SU-DHL-6 (cell line): ENCODE data around the gene MYH7B.

Source experiments
- H2AFZ ChIP-seq: fragments of 200-600 bp; sonication (generic); 2 replicates; pipeline ENCODE4 v1.6.1; 2014; ENCODE audit warnings: low read depth, mild to moderate bottlenecking, moderate library complexity, mixed read lengths, antibody characterized with exemption, low read length; ENCODE audit not compliant: severe bottlenecking
- H3F3A ChIP-seq: fragments of 200-600 bp; shearing (Covaris generic); 2 replicates; pipeline ENCODE4 v1.6.0; 2016; ENCODE audit warnings: antibody characterized with exemption, mild to moderate bottlenecking; ENCODE audit not compliant: insufficient read depth
- H3K27ac ChIP-seq: fragments of 200-600 bp; sonication (generic); 2 replicates; pipeline ENCODE4 v1.5.1; 2016; ENCODE audit warnings: low read depth, mild to moderate bottlenecking, low read length, moderate library complexity, mixed read lengths
- H3K27me3 ChIP-seq: fragments of 200-600 bp; sonication (generic), shearing (Covaris generic); 2 replicates; pipeline ENCODE4 v1.6.0; 2014; ENCODE audit warnings: mild to moderate bottlenecking, low read length
- H3K36me3 ChIP-seq: fragments of 200-600 bp; sonication (generic); 2 replicates; pipeline ENCODE4 v1.6.1; 2014; ENCODE audit warnings: mild to moderate bottlenecking, low read length, mixed read lengths
- H3K4me2 ChIP-seq: fragments of 300-600, 200-600 bp; shearing (Covaris generic), sonication (generic); 2 replicates; pipeline ENCODE4 v1.6.0; 2014; ENCODE audit warnings: low read length, low read depth, mild to moderate bottlenecking; ENCODE audit not compliant: poor library complexity, severe bottlenecking
- H3K4me3 ChIP-seq: fragments of 200-600 bp; sonication (generic); 2 replicates; pipeline ENCODE4 v1.5.1; 2014; ENCODE audit warnings: antibody characterized with exemption, low read length, mild to moderate bottlenecking, mixed read lengths; ENCODE audit not compliant: insufficient read depth, poor library complexity, severe bottlenecking
- H3K79me2 ChIP-seq: fragments of 200-600 bp; sonication (generic); 2 replicates; pipeline ENCODE4 v1.6.1; 2014; ENCODE audit warnings: mild to moderate bottlenecking, low read length, moderate library complexity; ENCODE audit not compliant: insufficient read depth
- H3K9ac ChIP-seq: fragments of 200-600 bp; sonication (generic); 2 replicates; pipeline ENCODE4 v1.7.0; 2014; ENCODE audit warnings: mild to moderate bottlenecking, low read length
- H3K9me2 ChIP-seq: fragments of 200-600 bp; sonication (generic); replicated peaks from 2 replicates; pipeline ENCODE4 v1.6.1; 2014; ENCODE audit warnings: low read length; ENCODE audit not compliant: insufficient read depth
- H3K9me3 ChIP-seq: fragments of 200-600 bp; sonication (generic); 2 replicates; pipeline ENCODE4 v1.6.1; 2014; ENCODE audit warnings: low read length, mixed read lengths; ENCODE audit not compliant: insufficient read depth
- H4K20me1 ChIP-seq: fragments of 200-600 bp; sonication (generic); 2 replicates; pipeline ENCODE4 v1.6.1; 2014; ENCODE audit warnings: low read depth, mild to moderate bottlenecking, antibody characterized with exemption, low read length, moderate library complexity, mixed read lengths
- CTCF ChIP-seq: fragments of 200-600 bp; sonication (generic); IDR thresholded peaks from one replicate; pipeline ENCODE4 v1.5.1; 2017; ENCODE audit warnings: antibody characterized with exemption, mild to moderate bottlenecking, low read length, moderate library complexity; ENCODE audit not compliant: insufficient read depth, poor library complexity, severe bottlenecking
- EZH2phosphoT487 ChIP-seq: fragments of 200-600 bp; sonication (generic), shearing (Covaris generic); conservative IDR thresholded peaks from 2 replicates; pipeline ENCODE4 v1.6.1; 2018; ENCODE audit warnings: mild to moderate bottlenecking, antibody characterized with exemption, low read length, moderate library complexity, mixed read lengths

Gene MYH7B

GRCh38 chr20:34979366-34980153, 23.9 kb downstream of the MYH7B start:
- Histone ChIP-seq H4K20me1 (no peaks in the 10 kb centered on the region), H3K27ac (no peak overlapping the region), H3K4me2 (no peak overlapping the region), H2AFZ (no peak overlapping the region), H3K9me2 (no peaks in the 10 kb centered on the region), H3K4me3 (no peak overlapping the region), H3K79me2 (no peaks in the 10 kb centered on the region), H3F3A (no peaks in the 10 kb centered on the region), H3K36me3 (no peaks in the 10 kb centered on the region), H3K9ac (no peak overlapping the region), H3K27me3 (no peaks in the 10 kb centered on the region), H3K9me3 (no peaks in the 10 kb centered on the region)
- TF ChIP-seq EZH2phosphoT487 (no peak), CTCF (no peak)

DNA sequence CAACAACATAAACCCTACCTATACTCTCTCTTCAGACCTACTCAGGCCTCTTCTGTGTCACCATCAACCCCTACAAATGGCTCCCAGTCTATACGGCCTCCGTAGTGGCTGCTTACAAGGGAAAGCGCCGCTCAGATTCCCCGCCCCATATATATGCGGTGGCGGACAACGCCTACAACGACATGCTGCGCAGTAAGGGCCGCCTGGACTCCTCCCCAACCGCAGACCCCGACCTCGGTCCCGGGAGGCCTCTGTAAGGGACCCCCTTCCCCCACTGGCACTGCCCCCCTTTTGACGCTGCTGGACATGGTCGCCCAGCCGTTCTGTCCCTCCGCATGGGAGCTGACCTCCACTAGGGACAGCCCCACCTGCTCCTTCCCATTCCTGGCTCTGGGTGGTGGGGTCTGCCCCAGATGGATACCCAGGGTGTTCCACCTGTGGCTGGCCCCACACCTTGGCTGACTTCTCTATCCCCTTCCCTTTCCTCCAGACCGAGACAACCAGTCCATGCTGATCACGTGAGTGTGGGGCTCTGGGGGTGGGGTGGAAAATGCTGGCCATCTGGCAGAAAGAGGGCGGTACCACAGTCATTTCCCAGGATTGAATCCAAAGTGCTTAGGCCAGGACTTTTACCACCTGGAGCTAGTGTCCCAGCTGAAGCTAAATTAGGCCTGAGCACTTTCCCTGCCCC, 25.0 kb downstream of the MYH7B start:
- no peak overlapping the region for H2AFZ ChIP-seq

GRCh38 chr20:34982270-34983088, 26.8 kb downstream of the MYH7B start:
- H3K4me2 ChIP-seq: no peak overlapping the region

More for the DNA sequence above, 25.0 kb downstream of the MYH7B start:
- no peaks in the 10 kb centered on the region for H3K36me3 ChIP-seq
- no peaks in the 10 kb centered on the region for H4K20me1 ChIP-seq
- no peak for TF ChIP-seq CTCF
- TF ChIP-seq EZH2phosphoT487: no peak
- no peaks in the 10 kb centered on the region for H3K27me3 ChIP-seq
- H3K4me2 ChIP-seq: no peak overlapping the region
- H3K9me2 ChIP-seq: no peaks in the 10 kb centered on the region
- H3K27ac ChIP-seq: no peak overlapping the region
- no peaks in the 10 kb centered on the region for H3F3A ChIP-seq
- H3K4me3 ChIP-seq: no peak overlapping the region
- H3K79me2 ChIP-seq: no peaks in the 10 kb centered on the region
- H3K9ac ChIP-seq: no peak overlapping the region
- H3K9me3 ChIP-seq: no peaks in the 10 kb centered on the region

More at GRCh38 chr20:34982270-34983088, 26.8 kb downstream of the MYH7B start:
- H3K27ac ChIP-seq: no peak overlapping the region
- TF ChIP-seq EZH2phosphoT487 (no peak), CTCF (no peak)
- no peak overlapping the region for H3K9ac ChIP-seq
- H3K9me2 ChIP-seq: no peaks in the 10 kb centered on the region
- no peaks in the 10 kb centered on the region for H3K27me3 ChIP-seq
- no peak overlapping the region for H3K4me3 ChIP-seq
- H3K36me3 ChIP-seq: no peaks in the 10 kb centered on the region
- H3K79me2 ChIP-seq: no peaks in the 10 kb centered on the region
- no peaks in the 10 kb centered on the region for H3F3A ChIP-seq
- H2AFZ ChIP-seq: no peak overlapping the region
- no peaks in the 10 kb centered on the region for H3K9me3 ChIP-seq
- H4K20me1 ChIP-seq: no peaks in the 10 kb centered on the region
